HepG2 (cell line): ENCODE data around the gene CTSW. TPM values are rescaled to one million over a fixed set of nuclear protein-coding genes. Genes with fewer than 3 reads are reported as not detected.

Source experiments
- BCLAF1 ChIP-seq: fragments of 450-650 bp; IDR thresholded peaks from 2 replicates; pipeline ENCODE4 v1.6.1; 2017; ENCODE audit warnings: mild to moderate bottlenecking
- CBFB ChIP-seq: sonication (generic); formaldehyde crosslinking; IDR thresholded peaks from 2 replicates; pipeline ENCODE4 v1.4.0; 2020; ENCODE audit warnings: missing genetic modification reagents
- FOXP1 ChIP-seq, 2 experiments: fragments of 450-650 bp in 1 of 2; IDR thresholded peaks; 2 replicates each; pipeline ENCODE4 v1.6.1; 2017 to 2018; ENCODE audit warnings: antibody characterized with exemption in 1 of 2
- KIAA2018 ChIP-seq: sonication (generic); formaldehyde crosslinking; IDR thresholded peaks from 2 replicates; pipeline ENCODE4 v1.5.0; 2020; ENCODE audit warnings: mild to moderate bottlenecking, missing genetic modification reagents, borderline replicate concordance
- MLXIP ChIP-seq: sonication (generic); formaldehyde crosslinking; IDR thresholded peaks from 2 replicates; pipeline ENCODE4 v1.9.0; 2021; ENCODE audit warnings: missing genetic modification reagents, borderline replicate concordance
- MYNN ChIP-seq: sonication (generic); formaldehyde crosslinking; IDR thresholded peaks from 2 replicates; pipeline ENCODE4 v1.4.0; 2020; ENCODE audit warnings: mild to moderate bottlenecking, low read depth, missing genetic modification reagents
- ZFP36L2 ChIP-seq: sonication (generic); formaldehyde crosslinking; IDR thresholded peaks from 2 replicates; pipeline ENCODE4 v1.4.0; 2020; ENCODE audit warnings: missing genetic modification reagents
- ZNF576 ChIP-seq: sonication (generic); formaldehyde crosslinking; IDR thresholded peaks from 2 replicates; pipeline ENCODE4 v1.4.0; 2020; ENCODE audit warnings: mild to moderate bottlenecking, missing genetic modification reagents
- ZNF605 ChIP-seq: sonication (generic); formaldehyde crosslinking; IDR thresholded peaks from 2 replicates; pipeline ENCODE4 v1.8.0; 2022; ENCODE audit warnings: mild to moderate bottlenecking, missing genetic modification reagents
- polyA plus RNA-seq, 8 experiments: library from polyadenylated mRNA; depleted of rRNA in 3 of 8; stranded (reverse) in 7 of 8; unstranded in 1 of 8; fragments of >200 nt; fragmentation: Illumina TruSeq in 4 of 8; extraction: Trizol in 4 of 8; gene quantifications; 2 replicates each; pipeline versions ENCODE4 v1.2.1 to v1.2.3, GENCODE V29; 2011 to 2016; ENCODE audit warnings: low read depth in 4 of 8, missing spikeins in 1 of 8, mixed read lengths in 1 of 8; ENCODE audit not compliant: insufficient read depth in 1 of 8
- total RNA-seq, 5 experiments: library from RNA; depleted of rRNA; stranded (reverse); fragments of >200 nt; fragmentation: Illumina TruSeq; extraction: Trizol; gene quantifications; 2 replicates each; pipeline ENCODE4 v1.2.3, GENCODE V29; 2016; ENCODE audit warnings: low read depth in 1 of 5

CTSW gene
- total and polyA plus RNA-seq, 2 of the 13 experiments (the other 11 are each of a cell fraction or from before 2014, with no cell fraction given) = 0.09 TPM; not detected in 1

GRCh38 chr11:65844231-65844872, 35.3 kb upstream of the CTSW start (continued):
- TF ChIP-seq KIAA2018 (CRISPR knock-in tag) (no peak), ZNF576 (CRISPR knock-in tag) (no peak), ZNF605 (CRISPR knock-in tag) (no peak), CBFB (CRISPR knock-in tag) (no peak), MLXIP (CRISPR knock-in tag) (no peak), FOXP1 (IDR thresholded peaks at IDR 0.05) (no peak), FOXP1 (CRISPR knock-in tag; IDR thresholded peaks at IDR 0.05) (no peak), MYNN (CRISPR knock-in tag) (no peak), ZFP36L2 (CRISPR knock-in tag) (no peak), BCLAF1 (no peak)
